Measurements from ENCODE around the gene ARHGAP6.
"Not testable (repeated sequence)": the region's sequence is repeated elsewhere in the genome, so short reads cannot be mapped to it uniquely, and the experiment has no call there.

The ARHGAP6 gene

DNA sequence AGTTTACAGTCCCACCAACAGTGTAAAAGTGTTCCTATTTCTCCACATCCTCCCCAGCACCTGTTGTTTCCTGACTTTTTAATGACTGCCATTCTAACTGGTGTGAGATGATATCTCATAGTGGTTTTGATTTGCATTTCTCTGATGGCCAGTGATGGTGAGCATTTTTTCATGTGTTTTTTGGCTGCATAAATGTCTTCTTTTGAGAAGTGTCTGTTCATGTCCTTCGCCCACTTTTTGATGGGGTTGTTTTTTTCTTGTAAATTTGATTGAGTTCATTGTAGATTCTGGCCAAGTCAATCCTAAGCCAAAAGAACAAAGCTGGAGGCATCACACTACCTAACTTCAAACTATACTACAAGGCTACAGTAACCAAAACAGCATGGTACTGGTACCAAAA lies 146.5 kb downstream of the ARHGAP6 start:
- DNase-seq = not testable (repeated sequence)

DNA sequence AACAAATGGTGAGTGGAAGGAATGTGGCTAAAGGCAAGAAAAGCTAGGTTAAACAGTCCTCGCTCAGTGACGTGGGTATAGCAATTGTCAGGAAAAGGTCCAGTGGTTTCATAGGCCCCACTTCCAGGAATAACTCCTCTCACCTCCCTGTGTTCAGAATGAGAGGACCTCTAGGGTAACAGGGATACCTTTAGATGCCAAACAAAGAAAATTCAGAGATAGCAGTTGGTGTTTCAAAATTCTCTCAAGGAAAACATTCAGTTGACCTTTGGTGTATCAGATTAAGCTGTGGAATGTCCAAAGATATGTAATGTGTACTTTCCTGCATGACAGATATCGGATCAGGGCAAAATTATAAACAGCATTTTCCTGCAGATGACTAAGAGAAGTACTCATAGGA lies 155.9 kb downstream of the ARHGAP6 start:
- no peak for DNase-seq

DNA sequence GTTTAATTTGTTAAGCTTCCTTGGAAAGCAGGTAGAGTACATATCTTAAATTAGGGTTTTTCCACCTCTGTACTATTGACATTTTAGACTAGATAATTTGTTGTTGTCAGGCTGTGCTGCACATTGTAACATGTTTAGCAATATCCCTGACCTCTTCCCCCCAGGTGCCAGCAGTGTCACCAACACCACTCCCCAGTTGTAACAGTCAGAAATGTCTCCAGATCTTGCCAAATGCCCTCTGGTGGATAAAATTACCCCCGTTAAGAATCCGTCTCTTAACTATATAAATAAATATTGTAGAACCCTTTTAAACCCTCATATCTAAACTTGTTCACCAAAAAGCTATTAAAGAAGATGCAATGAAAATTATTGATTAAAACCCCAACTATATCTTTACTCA lies 161.5 kb downstream of the ARHGAP6 start:
- DNase-seq = peak; percentile 19

DNA sequence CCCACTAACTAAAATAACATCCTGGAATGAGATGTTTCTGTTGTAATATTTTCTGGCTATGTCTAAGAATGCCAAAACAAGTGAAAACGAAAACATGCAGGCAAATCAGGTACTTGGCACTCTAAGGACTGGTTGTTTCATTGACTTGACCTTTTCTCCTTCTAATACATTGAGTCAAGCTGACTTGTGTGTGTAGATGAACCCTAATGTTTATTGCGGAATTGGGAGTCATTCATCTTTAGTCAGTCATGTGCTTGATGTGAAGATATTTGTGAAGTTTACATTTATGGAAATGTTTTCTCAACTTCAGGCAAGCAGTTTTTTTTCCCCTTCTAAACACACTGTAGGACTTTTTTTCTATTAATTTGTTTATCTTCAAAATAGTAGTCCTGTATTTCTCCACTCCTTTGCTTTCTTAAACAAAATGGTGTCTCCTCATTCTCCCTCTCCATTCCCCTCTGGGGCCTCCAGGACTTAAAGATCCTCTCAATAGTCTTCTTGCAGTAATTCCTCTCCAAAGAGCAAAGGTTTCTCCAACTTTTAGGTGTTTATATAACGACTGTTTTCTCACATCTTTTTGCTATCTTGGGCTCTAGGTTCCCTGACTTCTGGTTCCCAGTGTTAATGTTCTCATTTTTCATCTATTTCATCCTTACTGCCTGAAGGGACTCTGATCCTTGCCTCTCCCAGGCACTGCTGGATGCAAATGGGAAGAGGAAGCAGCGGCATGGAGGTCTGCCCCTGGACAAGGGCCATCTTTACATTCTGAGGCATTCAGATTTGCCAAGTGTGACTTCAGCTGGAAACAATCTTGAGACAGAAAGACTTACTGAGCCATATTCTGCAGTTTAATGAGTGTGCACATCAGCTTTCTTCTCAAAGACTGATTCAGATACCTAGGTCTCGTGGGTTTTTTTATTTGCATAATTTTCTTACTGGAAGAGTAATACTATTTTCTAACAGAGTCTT lies 166.4 kb downstream of the ARHGAP6 start:
- DNase-seq = no peak

DNA sequence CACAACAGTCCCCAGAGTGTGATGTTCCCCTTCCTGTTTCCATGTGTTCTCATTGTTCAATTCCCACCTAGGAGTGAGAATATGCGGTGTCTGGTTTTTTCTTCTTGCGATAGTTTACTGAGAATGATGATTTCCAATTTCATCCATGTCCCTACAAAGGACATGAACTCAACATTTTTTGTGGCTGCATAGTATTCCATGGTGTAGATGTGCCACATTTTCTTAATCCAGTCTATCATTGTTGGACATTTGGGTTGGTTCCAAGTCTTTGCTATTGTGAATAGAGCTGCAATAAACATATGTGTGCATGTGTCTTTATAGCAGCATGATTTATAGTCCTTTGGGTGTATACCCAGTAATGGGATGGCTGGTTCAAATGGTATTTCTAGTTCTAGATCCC lies 174.3 kb downstream of the ARHGAP6 start:
- DNase-seq = not testable (repeated sequence)

DNA sequence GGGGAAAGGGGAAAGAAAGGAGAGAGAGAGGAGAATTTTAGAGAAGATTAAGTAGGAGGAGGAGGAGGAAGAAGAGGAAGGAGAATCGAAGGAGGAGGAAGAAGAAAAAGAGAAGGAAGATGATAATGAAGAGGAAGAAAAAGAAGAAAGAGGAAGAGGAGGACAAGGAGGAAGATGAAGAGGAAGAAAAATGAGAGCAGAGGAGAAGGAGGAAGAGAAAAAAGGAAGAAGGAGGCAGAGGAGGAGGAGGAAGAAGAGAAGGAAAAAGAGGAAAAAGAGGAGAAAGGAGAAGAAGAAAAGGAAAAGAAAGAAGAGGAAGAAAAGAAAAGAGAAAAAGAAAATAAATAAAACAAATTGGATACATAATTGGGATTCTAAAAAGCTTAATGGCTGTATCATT lies 181.4 kb downstream of the ARHGAP6 start:
- no peak for DNase-seq

DNA sequence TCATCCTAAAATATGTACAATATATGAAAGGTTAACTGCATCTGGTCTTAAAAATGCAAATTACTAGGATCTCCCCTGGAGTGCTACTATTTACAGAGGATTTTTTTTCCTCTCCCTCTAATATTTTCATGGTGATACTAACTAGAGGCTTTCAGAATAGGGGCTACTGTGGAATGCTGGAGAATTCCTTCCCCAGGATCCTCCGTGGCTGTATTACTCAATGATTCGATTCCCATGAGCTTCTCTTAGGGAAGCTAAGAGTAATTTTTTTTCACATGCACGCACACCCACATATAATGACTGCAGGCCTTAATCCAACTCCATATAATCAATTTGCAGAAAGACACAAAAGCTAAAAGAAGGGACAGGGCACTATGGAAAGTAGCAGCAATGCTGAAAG lies 184.7 kb downstream of the ARHGAP6 start:
- DNase-seq = no peak

DNA sequence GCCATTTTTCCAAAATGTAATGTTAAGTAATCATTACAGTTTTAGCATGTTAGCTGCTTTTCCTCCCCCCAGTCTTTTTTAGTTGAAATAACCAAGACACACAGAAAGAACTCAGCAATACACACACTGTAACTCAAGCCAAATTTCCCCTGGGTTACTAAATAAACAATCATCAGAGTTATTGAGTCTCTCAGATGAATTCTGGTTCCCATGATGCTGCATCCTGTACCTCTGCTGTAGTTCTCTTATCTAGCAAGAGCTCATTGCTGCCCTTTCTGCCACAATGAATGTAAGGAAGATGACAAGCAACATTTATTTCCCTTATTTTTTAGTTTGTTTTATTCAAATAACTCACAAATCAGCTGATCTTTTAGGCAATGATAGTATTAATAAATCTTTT lies 185.1 kb downstream of the ARHGAP6 start:
- DNase-seq = peak; percentile 47

DNA sequence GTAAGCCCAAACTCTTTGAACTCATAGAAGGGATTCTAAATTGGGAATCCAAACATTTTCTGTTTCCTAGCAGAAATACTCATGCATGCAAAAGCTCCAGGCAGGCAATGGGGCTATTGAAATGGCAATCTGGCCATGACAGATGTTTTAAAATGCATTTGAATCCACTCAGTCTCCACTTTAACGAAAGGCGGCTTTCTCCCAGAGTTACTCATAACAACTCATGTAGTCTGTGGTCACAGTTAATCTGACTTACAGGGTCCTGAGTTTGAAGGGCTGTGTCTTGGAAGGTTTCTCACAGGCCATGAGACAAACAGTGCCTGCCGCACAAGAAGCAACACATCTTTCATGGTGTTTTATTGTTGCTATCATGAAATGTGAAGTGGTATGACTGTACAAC lies 186.8 kb downstream of the ARHGAP6 start:
- no peak for DNase-seq

DNA sequence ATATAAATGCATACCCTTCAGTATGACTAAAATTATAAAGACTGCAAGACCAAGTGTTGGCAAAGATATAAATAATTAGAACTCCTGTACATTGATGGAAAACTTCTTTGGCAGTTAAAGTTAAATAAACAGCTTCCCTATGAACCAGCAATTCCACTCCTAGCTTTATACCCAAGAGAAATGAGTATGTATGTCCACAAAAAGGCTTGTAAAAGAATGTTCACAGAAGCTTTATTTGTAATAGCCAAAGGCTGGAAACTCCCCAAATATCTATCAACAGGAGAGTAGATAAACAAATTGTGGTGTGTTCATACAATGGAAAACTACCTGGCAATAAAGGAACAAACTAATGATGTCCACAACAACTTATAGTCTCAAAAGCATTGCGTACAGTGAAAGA lies 187.7 kb downstream of the ARHGAP6 start:
- DNase-seq = no peak

DNA sequence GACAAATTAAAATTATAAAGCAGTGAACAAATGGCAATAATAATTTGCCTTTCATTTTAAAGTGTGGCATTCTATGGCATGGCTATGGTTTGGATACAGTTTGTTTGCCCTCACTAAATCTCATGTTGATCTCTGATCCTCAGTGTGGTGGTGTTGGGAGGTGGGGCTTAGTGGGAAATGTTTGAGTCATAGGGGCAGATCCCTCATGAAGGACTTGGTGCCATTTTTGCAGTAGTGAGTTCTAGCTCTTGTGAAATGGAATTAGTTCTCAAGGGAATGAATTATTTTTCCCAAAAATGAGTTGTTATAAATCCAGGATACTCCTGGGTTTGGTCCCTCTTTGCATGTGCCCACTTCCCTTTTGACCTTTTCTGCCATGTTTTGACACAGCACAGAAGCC lies 191.1 kb downstream of the ARHGAP6 start:
- no peak for DNase-seq

DNA sequence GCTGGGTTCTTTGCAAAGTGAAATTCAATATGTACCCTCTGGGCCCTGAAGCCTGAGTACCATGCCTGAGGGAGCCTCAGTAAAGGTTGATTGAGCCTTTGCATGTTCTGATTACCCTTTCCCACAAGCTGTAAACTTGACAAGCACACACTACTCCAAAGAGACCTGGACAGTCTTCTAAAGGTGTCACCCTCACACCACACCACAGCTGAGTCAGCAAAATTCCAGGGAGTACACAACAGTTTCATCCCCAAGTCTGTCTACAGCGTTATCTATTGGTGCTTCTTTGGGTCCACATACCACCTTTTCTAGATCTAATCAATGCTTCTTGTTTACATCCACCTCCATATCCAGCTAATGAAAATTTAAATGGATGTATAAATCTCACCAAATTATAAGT lies 191.7 kb downstream of the ARHGAP6 start:
- no peak for DNase-seq

DNA sequence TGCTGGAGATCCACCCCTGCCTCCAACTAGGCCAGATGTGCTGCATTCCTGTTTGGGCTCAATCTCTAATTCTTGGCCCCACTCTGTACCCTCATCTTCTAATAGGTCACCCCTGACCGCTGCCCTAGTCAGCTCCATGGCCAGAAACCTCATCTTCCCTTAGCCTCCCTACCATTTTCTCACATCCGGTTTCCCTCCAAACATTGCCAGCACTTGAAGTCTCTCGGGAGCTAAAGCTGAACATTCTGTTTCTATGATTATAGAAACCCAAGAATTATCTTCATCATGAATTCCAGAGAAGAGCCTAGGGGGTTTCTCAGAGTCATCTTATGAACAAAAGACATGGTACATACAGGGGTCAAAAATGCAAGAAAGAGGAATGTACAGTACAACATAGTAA lies 192.8 kb downstream of the ARHGAP6 start:
- no peak for DNase-seq

DNA sequence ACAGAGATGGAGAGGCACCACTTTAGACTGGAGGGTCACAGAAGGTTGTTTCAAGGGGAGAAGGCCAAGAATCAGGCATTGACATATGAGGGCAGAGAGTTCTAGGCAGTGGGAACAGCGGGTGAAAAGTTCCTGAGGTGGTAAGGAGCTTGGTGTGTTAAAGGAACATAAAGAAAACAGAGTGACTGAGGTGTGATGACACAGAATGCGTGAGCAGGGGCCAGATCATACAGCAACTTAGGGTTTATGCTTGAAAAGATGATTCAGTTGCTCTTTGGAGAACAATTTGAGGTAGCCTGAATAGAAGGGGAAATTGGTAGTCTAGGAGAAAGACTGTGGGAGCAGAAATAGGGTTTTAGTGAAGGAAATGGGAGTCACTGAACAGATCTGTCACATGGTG lies 193.3 kb downstream of the ARHGAP6 start:
- no peak for DNase-seq

DNA sequence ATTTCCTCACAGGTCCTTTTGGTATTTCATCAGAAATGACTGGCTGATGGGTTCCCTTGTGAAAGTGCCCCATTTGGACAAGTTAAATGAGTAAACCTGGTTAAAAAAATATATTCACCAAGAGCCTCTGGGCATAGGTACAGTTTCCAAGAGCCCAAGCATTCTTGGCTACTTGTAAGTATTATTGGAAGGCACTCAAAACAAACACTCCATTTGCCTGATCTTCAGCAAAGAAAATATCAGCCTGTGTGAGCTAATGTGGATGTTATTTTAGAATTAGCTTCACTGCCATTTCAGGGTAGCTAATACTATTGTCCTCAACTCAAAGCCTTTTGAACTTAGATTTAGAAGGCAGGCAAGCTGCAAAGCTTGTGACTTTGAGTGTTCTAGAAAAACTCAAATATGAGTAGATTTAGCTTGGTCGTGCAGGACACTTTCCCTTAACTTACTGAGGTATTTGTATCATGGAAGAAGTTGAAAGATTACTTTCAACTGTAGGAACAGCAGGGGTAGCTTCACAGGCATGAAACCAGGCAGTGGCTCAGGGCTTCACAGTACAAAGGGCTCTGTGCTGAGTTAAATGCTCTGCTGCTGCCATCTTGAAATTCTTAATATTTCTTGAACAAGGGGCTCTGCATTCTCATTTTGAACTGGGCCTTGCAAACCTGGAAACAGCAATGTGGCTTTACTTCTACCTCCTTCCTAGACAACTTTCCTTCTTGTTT lies 195.3 kb downstream of the ARHGAP6 start:
- DNase-seq = no peak

DNA sequence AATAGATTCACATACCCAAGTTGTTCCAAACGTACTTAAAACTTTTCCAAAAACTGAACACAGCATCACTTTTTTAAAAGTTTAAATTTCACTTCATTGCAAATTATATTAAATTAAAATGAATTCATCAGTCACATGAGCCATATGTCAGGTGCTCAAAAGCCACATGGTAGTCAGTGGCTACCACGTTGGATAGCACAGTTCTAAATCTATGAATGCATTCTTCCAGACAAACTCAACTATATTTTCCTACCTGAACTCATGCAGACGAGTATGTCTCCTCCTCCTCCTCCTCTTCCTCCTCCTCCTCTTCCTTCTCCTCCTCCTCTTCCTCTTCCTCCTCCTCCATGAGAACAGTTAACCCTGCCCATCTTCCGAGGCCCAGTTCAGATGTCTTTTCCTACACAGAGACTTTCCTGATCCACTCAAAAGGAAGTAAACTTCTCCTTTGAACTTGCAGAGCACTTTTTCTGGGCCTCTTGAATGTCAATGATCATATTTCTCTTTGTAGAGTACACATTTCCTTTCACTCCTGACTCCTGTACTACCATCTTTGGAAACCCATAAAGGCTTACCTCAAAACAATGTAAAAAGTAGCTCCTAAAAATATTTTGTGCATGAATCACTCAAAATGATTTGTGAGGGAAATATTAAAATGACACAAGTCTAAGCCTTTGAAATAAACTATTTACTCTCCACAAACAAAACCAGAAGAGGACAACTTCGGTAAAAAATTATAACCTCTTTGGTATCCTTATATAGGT lies 199.9 kb downstream of the ARHGAP6 start:
- peak; percentile 12 for DNase-seq

DNA sequence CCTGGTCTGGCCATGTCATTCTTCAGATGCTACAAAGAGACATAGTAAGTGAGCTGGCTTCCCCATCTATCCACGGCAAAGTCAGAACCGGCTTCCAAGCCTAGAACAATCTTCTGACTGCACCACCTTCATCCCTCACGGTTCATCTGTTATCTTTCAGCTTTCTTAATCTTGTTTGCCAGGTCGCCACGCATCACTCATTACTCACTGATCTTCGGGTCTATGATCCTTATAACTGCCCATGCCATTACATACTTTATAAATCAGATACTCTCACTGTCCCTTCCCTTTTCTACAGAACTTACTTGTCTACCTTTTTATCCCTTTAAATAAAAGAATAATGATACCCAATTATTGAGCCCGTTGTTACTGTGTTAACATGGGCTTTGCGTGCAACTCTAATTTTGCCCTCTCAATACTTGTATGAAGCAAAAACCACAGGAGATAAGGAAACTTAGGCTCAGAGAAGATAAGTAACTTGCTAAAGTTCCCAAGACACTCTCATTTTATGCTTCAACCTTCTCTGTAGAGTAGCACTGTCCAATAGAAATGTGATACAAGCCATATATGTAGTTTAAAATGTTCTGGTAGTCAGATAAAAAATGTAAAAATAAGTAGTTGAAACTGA lies 200.8 kb downstream of the ARHGAP6 start:
- peak; percentile 86 for DNase-seq

DNA sequence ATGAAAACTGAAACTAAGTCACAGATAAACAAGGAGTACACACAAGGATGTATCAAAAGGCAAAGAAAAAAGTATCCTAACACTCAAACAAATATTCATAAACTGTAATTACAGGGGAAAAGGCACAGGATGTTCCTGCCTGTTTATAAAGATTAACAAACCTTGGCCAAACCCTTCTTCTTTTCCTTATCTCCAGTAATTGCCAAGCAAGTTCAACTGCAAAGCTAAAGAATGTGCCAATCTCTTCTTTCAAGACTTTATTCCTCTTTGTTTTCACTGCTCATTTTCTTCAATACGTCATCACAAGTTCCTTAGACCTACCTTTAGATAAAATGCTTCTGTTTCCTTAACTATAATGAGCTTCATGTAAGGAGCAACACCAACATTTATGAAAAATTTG lies 201.3 kb downstream of the ARHGAP6 start:
- DNase-seq = peak; percentile 69

DNA sequence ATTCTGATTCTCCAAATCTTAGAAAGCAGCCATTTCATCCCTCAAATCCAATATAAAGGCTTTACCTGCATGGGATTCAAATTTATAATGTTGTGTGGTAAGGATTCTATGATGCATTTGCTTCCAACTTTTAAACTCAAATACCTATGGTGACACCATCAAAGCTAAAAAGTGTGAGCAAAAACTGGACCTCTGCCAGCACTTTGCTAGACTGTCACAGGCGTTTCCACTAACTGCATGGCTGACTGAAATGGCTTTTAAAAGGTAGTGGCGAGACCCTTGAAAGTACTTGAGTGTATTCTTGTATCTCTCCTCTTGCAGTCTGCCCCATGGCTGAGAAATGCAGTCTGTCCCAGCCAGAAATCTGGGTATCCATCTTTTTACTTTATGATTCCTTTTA lies 203.1 kb downstream of the ARHGAP6 start:
- DNase-seq = peak; percentile 33

DNA sequence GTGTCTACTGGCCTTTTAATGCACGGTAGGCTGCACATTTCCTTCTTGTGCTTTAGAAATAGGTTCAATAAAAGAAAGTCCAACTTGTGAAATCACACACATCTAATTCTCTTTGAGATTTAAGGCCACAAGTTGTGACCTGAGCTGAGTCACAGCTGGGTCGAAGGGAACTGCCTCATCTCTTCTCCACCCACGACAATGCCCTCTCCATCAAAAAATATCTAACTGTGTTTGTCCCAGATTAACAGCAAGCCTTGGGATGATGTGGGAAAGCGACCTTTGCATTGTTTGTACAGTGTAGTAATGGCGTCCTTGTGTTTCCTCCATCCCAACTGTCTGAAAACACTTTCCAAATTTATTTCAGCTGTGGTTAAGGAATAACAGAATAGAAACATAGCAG lies 203.6 kb downstream of the ARHGAP6 start:
- DNase-seq = no peak

DNA sequence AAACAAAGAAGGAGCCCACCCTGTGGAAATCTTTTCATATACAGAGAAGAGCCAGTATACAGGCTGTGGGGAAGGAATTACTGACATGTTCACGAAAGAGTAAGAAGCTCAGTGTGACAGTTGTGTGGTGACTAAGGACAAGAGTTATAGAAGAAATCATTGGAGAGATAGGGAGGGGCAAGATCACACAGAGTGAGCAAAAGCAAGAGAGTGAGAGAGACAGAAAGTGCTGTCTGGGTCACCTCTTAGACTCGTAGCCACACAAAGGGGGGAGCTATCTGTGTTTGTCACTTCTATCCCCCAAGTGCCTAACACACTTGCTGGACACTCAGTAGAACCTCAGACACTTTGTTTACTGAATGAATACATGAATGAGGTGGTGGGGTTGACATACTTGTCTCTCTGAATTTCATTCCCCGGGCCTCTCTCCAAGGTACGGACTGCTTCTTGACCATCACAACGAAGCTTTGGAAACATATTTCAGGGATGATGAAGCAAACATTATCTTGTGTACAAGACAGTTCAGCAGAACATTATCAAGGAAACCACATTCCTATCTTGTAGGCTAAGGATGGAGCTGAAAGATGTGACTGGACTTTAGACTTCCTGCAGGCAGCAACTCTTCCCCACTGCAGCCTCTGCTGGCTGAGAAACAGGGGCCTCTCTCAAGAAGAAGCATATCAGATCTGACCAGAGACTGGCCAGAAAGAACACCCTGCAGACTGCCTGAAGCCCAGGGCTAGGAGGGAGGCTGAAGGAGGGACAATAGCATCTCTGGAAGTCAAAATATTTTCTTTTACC lies 204.3 kb downstream of the ARHGAP6 start:
- DNase-seq = peak; percentile 77

DNA sequence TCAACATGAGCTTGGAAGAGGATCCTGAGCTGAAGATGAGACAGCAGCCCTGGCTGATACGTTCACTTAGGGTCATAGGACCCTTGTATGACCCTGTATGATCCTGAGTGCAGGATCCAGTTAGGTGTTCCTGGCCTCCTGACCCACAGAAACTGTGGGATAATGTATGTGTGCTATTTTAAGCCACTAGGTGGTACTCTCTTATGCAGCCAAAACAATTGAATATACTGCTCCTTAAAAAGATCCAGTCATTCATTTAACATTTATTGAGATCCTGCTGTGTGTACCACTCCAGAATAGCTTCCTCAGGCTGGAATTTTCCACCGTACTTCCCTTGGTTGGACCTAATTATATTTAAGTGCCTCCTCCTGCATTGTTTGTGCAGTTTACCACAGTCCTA lies 205.4 kb downstream of the ARHGAP6 start:
- DNase-seq = peak; percentile 36

All from hematopoietic multipotent progenitor cell treated with erythropoietin and hydrocortisone succinate and interleukin-3 and kit ligand, for 6 days (in vitro differentiated cells).